AG09309 (cell line): ENCODE data around the gene GABRB1.
A peak's percentile ranks its signal among the peaks of the same experiment; 100 is the strongest.

Source experiments
- DNase-seq: peaks from one replicate; pipeline ENCODE4 v3.0.0-alpha.2; 2010; ENCODE audit warnings: low read depth
- H3K4me3 ChIP-seq: 2 replicates; pipeline ENCODE4 v1.5.1; 2011; ENCODE audit warnings: mild to moderate bottlenecking, low read depth, low read length, moderate library complexity; ENCODE audit not compliant: control insufficient read depth
- TF ChIP-seq, protein P1 (sequence below): IDR thresholded peaks from 2 replicates; pipeline ENCODE4 v1.5.1; 2011; ENCODE audit warnings: mild to moderate bottlenecking, low read depth, low read length, inconsistent platforms; ENCODE audit not compliant: insufficient read depth, control insufficient read depth; ENCODE audit errors: missing control alignments

GABRB1 gene

DNA sequence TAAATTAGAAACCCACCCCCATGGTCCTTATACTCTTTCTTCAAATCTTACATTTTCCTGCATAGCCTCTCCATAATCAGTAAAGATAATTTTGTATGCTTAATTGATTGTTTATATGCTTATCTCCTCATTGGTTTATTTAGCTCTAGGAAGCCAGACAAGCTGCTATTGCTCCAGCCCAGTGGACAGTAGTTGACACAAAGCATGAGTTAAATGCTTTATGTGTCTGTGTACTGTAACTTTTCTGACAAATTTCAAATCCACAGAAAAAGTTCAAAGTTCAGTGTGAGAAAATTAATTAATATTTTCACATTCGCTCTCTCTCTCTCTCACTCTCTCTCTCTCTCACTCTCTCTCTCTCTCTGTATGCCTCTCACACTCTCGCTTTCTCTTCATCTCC lies 181.7 kb downstream of the GABRB1 start:
- TF ChIP-seq, protein P1, sequence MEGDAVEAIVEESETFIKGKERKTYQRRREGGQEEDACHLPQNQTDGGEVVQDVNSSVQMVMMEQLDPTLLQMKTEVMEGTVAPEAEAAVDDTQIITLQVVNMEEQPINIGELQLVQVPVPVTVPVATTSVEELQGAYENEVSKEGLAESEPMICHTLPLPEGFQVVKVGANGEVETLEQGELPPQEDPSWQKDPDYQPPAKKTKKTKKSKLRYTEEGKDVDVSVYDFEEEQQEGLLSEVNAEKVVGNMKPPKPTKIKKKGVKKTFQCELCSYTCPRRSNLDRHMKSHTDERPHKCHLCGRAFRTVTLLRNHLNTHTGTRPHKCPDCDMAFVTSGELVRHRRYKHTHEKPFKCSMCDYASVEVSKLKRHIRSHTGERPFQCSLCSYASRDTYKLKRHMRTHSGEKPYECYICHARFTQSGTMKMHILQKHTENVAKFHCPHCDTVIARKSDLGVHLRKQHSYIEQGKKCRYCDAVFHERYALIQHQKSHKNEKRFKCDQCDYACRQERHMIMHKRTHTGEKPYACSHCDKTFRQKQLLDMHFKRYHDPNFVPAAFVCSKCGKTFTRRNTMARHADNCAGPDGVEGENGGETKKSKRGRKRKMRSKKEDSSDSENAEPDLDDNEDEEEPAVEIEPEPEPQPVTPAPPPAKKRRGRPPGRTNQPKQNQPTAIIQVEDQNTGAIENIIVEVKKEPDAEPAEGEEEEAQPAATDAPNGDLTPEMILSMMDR = no peak
- no peak for DNase-seq
- H3K4me3 ChIP-seq = no peak overlapping the region

DNA sequence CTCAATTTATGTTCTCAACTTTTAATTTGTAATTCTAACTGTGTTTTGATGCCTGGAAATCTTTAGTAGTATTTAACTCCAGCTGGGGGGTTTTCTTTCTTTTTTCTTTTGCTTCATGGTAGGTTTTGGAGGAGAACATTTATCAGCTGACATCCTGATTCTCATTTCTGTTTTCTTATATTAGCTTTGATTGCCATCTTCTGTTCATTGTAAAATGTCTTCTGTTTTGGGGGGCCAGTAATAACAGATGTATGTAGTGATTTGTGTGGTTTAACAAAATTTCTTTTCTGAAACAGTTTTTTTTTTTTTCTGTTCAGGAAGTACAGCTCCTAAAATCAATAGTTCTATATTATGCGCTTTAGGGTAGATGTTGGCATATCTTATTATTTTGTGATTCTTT lies 182.2 kb downstream of the GABRB1 start:
- no peak for DNase-seq
- TF ChIP-seq, protein P1 = no peak
- H3K4me3 ChIP-seq = no peak overlapping the region

DNA sequence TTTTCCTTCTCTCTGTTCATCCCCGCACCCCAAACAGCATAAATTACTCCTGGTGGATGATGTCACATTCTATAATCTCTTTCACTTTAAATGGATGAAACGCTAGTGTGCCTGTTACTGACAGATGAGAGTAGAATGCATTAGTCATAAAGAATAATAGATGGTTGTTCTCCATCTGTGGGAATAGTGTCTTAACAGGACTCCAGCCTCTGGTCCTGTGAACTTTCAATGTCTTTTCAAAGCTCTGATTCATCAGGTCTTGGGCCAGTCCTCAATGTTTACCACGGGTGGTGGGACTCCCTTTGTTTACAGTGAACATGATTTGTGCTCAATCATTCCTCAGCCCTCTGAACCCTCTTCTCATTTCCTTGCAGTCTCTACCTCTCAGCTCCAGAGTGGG lies 182.6 kb downstream of the GABRB1 start:
- H3K4me3 ChIP-seq = no peak overlapping the region
- DNase-seq = peak; percentile 52
- TF ChIP-seq, protein P1 = no peak

DNA sequence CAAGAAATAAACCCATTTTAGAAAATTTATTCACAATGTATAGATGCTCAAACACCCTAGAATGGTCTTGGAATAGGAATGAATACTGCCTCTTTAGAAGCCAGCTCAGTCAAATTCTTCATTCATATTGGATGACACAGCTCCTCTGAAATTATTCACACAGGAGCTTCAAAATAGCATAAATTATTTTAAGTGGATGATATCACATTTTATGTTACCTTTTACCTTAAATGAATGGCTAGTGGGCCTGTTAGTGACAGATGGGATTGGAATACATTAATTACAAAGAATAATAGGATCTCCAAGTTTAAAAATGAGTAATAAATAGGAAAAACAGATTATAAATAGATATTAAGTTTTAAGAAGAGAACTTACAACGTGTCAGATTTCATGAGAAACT lies 184.4 kb downstream of the GABRB1 start:
- no peak overlapping the region for H3K4me3 ChIP-seq
- DNase-seq = no peak
- TF ChIP-seq, protein P1 = no peak

DNA sequence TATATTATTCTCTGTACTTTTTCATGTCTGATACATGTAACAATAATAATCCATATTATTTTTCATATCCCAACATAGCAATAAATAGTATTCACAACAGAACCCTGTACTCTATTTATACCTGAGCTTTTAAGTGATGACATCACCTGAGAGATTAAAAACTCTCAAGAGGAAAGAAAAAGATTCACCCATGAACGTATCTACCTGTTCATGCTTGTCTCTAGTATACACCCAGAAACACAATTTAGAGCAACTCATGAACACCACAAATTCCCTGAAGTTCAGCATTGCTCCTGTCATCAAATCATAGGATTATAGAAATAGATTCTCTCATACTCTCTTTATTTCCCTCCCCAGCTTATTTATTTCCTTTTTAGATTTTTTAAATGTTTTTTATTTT lies 185.9 kb downstream of the GABRB1 start:
- H3K4me3 ChIP-seq = no peak overlapping the region
- no peak for DNase-seq
- TF ChIP-seq, protein P1 = no peak

DNA sequence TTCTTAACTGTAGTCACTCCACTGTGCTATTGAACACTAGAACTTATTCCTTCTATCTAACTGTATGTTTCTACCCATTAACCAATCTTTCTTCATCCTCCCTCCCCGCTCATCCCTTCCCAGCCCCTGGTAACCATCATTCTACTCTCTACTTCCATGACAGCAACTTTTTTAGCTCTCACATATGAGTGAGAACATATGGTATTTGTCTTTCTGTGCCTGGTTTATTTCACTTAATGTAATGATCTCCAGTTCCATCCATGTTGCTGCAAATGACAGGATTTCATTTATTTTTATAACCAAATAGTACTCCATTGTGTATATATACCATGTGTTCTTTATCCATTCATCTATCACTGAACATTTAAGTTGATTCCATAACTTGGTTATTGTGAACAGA lies 186.5 kb downstream of the GABRB1 start:
- H3K4me3 ChIP-seq = no peak overlapping the region
- TF ChIP-seq, protein P1 = no peak
- no peak for DNase-seq

DNA sequence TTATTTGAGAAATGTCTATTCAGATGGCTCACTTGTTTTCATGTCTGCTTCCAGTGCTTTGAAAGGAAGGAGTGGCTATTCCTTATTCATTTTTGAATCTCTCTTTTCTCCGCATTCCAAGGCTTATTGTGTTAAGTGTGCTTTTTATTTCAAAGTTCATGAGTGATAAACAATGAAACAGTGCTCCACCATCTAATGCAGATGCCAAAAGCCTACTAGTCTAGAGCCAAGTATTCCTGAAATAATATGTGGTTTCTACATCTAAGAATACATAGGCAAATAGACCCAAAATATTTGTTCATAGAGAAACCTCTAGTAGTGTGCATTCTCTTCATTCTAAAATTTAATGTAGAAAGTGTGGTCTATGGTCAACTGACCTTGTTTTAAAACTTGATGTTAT lies 187.3 kb downstream of the GABRB1 start:
- TF ChIP-seq, protein P1 = no peak
- DNase-seq = no peak
- no peak overlapping the region for H3K4me3 ChIP-seq
